HG03571 (cell line): ENCODE data around the gene NT5C1A.

Source experiments
- ATAC-seq: cut with Tn5 transposase; IDR thresholded peaks from one replicate; pipeline ENCODE4 v1.9.1; 2021; ENCODE audit not compliant: unreplicated experiment

The NT5C1A gene

DNA sequence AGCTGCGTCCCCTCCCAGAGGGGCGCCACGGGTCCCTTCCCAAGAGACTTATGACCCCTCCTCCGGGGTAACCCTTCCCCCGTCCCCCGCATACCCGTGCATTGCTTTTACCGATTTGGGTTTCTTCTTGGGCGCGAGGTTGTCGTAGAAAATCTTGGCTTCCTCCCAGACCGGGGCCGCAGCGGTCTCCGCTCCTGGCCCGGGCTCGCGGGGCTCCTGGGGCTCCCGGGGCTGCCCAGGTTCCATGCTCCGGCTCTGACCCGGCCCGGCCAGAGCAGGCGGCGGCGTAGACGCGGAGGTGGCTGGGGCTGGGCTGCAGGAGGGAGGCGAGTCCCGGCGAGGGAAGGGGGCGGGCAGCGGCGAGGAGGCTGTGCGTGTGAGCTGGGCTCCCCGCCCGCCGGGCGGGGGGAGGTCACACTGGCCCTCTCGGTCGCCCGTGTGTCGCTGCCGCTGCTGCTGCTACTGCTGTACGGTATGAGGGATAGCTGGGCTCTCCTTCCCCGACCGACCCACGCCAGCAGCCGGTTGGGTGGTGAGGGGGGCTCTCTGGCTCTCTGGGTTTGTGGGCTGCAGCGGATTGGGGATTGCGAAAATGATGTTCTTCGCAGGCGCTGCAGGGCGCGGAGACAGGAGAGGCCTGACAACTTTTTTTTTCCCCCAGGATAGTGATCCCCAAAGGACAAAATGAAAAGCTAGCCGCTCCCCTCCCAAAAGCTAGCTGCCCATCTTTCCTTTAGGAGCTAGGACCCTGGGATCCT, at the start of gene NT5C1A:
Gene NT5C1A, minus strand, starts transcription at position 315 of the 758 bp plus-strand sequence. Its CDS starts 69 bp downstream, at position 246.
- ATAC-seq: no peak

DNA sequence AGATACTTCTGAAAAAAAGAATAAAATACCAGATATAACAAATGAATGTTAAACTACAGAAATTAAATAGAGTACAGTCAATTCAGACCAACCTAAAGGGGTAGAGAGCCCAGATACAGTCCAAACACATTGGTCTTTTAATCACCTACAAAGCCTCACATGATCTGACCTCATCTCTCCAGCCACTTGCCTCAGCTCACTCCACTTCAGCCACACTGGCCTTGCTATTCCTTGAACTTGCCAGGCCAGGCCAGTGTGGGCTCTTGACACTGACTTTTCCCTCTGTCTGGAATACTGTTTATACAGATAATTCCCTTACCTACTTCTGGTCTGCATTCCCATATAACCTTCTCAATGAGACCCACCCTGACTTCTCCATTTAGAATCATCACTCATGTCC, 49.8 kb upstream of the NT5C1A start:
- no peak for ATAC-seq

DNA sequence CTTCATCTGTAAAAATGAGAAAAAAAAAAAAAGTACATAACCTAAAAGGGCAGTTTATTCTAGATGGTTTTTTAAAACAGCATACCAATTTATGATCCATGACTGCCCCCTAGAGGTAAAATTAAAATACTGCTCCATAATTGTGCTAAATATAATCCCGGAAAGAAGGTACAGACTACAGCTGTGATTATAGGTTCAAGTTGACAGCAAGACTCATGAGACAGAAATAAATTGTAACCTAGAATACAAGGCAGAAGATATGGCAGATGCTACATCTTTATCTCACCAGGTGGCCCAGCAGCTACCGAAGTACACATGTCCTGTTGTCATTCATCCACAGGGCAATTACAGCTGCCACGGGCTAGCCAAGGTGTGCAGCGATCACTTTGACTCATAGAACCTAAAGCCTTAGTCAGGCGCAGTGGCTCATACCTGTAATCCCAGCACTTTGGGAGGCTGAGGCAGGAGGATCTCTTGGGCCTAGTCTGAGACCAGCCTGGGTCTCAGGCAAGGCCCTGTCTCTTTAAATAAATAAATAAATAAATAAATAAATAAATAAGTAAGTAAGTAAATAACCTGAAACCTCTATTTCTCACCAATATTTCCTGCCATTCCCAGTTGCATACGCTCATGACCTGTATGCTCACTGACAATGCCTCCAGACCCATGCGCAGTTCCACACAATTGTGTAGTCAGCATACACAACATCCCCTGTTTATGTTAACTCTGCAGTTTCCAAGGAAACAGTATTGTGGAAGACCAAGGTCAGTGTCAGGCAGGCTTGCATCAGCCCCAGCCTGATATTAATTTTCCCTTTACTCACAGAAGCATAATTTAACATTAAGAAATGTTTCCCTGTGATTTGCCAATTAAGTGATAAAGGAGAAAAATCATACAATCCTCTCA, 48.4 kb upstream of the NT5C1A start:
- ATAC-seq: no peak

DNA sequence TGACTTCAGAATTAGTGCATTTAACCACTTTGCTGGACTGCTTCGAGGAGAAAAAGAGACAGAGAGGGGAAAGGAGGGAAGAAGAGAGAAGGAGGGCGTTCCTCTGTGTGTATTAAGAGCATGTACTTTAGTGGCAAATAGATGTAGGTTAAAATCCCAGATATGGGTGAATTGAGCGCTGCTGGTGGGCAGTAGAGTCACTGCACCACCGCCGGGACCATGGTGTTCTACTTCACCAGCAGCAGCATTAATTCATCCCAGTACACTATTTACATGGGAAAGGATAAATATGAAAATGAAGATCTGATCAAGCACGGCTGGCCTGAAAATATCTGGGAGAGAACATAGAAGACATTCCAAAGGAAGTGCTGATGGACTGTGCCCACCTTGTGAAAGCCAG, 45.9 kb upstream of the NT5C1A start:
- no peak for ATAC-seq

DNA sequence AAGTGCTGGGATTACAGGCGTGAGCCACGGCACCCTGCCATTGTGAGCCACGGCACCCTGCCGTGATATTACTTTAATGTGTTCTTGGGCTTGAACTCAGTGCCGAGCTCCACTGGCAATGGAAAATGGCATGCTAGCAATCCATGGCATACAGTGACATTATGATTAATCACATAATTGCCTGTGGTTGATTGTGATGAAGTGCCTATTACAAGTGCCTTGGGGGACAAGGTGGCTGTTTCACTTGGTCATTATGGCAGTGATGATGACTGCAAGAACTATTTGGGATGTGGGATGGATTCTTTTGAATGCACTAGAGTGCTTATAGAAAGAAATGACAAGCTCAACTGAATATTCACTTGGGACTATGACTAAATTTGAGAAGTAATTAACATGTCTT, 41.6 kb upstream of the NT5C1A start:
- ATAC-seq: no peak

DNA sequence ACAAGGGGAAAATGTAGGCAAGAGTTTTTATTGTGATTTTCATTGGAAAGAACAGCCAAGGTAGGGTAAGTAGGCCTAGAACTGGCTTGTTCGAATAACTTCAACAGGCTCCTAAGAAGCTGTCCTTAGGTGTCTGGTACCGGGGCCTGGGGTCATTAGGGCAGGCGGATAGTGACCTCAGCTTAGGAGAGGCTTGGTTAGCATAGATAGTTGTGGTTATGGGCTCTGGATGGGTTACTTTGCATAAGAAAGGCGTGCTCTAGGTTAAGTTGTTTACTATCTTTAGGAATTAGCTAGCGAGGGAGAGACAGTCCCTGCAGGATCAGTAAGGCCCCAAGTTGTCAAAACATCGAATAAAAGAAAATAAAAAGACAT, 40.0 kb upstream of the NT5C1A start:
- no peak for ATAC-seq

DNA sequence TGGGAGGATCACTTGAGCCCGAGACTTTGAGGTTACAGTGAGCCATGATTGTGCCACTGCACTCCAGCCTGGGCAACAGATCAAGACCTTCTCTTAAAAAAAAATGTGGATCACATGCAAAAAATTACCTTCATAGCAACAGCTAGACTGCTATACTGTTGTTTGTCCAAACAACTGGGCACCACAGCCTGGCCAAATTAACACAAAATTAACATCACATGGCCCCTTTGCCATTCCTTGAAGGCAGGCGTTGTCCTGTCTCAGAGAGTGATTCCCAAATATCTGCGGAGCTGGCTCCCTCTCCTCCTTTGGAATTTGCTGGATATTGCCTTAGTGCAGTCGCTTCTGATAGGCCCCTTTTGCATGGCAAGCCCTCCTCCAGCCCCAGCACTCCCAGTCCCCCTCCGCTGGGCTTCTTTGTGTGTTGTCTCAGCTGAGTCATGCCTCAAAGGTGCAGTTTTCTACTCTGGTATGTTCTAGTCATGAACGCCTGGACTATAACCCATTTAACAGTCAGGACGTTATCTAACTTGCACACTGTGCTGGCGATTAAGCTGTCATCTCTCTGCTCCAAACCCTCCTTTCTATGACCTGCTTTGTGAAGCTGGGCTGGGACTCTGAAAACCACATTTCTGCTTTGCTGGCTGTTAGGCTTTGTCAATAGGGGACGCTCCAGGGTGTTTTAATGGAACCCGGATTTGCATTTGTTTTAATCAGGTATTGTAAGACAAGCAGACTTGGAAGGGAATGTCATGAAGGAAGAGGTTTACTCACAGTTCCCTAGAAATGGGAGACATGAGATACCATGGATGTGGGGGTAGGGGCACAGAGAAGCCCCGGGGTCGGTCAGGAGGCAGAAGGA, 39.4 kb upstream of the NT5C1A start:
- ATAC-seq: no peak

DNA sequence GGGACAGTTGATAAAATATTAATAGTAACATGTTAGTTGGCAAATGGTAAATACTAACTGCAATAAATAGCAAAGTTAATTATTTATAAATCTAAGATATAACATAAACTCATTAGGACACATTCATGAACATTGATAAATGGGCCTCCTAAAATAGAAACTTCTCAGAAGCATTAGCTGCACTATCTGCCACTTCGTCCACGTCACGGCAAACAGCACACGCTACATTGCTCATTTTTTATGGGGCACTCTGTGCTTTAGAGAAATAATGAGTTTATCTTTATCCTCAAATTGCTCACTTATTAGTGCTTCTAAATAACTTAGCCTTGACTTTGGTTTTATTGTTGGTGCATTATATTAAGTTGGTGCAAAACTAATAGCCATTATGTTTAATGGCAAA, 35.6 kb upstream of the NT5C1A start:
- ATAC-seq: no peak

DNA sequence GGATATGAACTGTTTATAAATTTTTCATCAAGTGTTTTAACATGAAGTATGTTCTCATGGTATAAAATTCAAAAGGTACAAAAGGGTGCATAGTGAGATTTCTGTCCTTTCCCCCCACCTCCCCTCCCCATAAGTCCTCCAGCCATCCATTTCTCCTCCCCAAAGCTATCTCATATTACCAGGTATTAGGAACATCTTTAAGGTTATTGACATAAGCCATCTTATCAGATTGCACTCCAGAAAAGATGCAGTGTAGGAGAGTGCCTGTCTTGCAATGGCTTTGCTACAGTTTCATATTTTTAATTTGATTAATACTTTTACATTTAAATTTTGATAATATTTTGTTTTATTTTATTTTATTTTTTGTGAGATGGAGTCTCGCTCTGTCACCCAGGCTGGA, 32.9 kb upstream of the NT5C1A start:
- ATAC-seq: no peak

DNA sequence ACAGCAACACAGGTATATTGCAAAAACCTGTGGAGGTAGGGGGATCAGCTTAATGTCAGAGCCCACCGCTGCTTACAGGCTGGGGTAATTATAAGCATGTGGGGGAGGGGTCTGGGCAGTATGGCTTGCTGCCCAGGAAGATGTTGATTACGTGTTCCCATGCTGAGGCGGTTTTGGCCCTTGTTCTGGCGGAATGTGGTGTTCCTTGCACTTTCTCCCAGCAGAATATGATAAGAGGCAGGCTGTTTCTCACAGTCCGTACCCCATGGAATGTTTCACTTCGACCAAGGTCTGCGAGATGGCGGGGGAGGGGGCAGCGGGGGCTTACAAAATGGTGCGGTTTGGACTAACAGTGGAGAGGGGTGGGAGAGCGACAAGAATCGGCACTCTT, 29.1 kb upstream of the NT5C1A start:
- no peak for ATAC-seq

DNA sequence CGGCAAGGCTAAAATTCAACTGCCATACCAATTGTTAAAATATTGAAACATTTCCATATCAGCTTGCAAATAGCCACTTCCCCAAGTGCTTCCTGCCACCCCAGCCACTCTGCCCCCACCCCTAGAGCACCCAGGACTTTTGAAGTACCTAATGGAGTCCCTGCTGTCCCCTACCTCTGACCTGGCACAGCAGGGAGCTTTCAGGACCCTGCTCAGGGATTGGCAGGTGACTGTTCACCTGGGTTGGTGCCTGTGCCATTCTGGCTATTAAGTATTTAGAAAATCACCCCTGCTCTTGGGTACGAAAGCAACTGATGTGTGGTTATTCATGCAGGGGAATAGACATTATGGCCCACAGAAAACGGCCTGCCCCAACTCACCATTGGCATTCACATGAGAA, 28.4 kb upstream of the NT5C1A start:
- ATAC-seq: no peak

DNA sequence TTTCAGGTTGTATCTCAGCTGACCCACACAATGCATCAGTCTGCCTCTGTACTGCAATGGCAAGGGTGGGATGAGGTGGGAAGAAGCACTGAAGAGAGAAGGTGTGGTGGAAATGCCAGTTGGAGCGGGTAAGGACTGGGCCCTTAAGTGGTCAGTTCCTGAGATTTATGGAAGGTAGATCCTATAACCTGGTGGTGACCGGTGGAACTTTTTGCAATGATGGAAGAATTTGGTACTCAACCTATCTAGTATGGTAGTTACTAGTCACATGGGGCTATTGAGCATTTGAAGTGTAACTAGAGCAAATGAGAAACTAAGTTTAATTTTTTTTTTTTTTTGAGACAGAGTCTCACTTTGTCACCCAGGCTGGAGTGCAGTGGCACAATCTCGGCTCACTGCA, 27.5 kb upstream of the NT5C1A start:
- no peak for ATAC-seq

DNA sequence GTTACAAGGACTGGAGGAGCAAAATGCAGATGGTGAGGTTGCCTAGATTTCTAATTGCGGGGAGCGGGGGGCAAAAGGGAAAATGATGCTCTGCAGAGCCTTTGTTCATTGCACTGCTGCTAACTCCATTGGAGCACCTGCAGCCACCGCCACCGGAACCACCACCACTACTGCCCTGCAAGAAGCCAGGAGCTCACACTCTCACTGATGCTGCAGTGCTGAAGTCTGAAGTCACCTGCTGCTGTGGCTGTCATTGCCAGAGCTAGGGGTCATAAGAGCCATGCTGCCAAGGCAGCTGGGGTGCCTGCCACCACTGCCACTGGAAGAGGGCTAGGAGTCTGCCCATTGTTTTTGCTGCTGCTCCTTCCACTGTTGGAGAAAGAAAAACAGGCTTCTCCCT, 26.7 kb upstream of the NT5C1A start:
- ATAC-seq: no peak

DNA sequence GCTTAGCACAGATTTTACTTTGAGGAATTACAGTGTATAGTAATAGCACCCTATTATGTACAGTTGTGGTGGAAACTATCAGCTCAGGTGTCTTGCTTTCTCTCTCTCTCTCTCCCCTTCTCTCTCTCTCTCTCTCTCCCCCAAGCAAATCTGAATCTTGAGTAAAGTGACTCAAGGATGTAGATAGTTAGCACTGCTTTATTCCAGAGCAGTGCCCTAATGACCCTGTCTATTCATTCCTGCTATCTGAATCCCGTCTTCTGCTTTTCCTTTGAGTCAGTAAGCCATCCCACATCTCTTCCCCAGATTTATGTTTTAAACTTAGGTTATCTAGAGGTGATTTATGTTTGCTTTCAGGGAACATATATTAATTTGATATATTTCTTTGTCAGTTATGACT, 24.5 kb upstream of the NT5C1A start:
- no peak for ATAC-seq

DNA sequence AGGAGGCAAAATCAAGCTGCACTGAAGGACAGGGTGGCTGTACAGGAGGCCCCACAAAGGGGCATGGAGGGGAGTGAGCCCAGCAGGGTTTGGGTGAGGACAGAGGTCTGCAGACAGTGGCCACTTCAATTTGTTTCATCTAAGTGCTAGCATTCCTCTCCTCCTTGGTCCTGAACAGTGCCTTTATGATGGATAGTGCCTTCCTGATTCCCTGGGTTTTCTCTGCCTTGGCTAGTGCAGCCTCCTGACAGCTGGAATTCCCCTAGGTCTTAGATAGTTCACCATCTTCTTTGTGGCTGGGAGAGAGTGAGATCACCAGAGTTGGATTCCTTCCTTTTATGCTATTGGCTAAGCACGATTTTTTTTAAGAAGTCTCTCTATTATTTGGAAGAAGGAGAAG, 23.1 kb upstream of the NT5C1A start:
- ATAC-seq: no peak

DNA sequence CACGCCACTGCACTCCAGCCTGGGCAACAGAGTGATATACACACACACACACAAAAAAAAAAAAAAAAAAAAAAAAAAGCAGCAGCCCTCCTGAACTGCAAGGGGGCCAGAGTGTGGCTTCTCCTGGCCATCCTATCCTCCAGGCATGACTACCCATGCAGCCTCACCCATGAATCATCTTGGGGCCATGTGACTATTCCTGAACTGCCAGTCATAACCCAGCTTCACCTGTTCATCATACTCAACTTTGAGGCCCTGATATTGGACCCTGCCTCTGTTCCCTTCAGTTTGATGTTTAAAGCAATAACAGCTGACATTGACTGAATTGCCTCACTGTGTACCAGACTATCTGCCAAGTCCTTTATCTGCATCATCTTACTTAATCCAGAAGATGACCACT, 22.1 kb upstream of the NT5C1A start:
- no peak for ATAC-seq

DNA sequence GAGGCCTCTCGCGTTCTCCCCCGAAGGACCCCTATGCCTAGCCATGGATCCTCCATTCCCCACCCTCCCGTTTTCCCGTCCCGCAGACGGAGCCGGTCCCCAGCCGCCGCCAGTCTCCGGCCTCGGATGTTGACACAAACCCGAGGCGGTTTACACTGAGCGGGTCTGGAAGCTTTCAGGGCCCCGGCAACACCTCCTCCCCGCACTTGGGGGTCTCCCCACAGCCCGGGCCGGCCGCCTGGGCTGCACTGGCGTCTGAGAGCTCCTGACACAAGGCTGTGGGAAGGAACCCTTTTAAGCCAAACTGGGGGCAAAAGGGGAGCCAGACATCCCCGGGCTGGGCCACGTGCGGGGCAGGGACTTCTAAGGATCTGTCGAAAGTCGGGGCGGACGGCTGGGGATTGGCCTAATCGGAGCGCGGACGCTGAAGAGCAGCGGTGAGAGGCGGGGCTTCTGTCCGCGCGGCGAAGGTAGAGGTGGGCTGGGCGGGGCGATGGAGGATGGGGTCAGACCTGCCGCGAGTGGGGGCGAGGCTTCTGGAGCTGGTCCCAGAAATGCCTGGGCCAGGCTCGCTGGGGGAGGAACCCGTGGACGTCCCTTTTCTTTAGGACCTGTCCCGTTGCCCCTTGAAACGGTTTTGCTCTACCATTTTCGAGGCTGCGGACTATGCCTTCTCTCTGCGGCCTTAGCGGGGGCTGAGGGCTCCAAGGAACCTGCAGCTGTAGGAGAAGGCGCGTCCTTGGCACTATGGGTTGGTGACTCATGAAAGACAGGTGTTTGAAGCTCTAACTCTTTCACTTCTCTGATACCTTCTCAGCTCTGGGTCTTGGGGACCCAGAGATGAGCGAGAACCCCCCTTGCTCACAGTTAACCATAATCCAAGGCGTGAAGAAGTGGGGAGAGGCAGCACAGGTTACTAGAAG, 20.5 kb upstream of the NT5C1A start:
- no peak for ATAC-seq

DNA sequence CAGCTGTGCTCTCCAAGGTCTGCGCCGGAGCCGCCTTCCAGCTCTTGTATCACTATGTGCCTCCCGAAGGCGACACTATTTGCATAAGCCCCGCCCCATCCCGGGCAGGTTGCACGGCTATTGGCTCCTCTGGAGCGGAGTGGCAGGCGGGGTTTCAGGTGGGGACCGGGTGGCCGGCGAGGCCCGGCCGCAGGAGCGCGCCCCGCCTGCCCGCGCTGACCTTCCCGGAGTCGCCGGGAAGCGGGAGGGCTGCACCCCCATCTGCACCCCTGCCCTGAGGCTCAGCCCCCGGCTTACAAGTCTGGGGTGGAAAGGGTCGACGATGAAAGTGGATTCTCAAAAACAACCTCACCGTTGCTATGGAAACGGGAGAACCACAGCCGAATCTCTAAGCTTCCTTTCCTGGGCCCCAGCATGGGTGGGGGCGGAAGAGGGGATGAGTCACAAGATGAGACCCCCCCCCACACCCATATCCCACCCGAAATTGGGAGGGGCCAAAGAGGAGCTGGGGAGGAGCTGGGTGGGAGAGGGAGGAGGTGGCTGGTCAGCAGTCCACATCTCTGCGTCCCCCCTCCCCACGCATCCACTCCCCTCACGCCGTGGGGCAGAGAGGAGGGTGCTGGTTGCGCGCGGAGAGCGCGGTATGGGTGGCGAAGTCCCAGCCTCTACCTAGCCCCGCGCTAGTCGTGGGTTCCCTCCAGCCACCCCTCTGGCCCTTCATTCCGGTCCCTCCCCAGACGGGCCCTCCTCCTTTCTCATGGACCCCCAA, 19.7 kb upstream of the NT5C1A start, which contains the start of gene HPCAL4:
Gene HPCAL4, minus strand, starts transcription at position 51 of the 769 bp plus-strand sequence. CDS start 6,830 bp downstream, outside the sequence.
- ATAC-seq: peak; percentile 65

DNA sequence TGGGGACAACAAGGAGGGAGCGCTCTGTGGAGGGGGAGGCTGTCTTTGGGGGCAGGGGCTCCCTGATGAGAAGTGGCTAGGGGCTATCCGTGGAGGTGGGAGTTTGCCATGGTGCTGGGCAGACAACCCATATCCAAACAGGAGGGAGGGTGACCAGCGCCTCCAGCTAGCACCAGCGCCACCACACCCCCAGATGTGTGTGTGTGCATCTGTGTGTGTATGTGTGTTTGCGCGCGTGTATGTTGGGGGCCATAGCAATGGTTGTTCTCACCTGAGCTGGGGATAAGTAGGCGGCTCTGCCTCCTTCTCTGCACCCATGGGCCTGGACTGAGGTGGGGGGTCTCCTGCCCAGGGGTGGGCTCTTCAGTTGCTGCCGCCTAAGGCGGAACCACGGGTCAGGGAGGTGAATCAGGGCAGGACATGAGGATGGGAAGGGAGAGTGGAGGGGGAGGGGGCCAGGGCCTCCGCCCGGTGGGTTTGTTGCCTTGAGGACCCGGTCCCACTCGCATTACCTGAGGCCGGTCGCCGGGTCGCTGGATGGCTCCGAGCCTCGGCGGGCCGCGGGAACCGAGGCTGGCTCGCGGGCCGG, 19.0 kb upstream of the NT5C1A start:
- no peak for ATAC-seq
